GM10266 (cell line): Measurements from ENCODE around the gene PCDH7.

Experiments used
- DNase-seq: peaks from one replicate; pipeline ENCODE4 v3.0.0; 2012; ENCODE audit errors: extremely low spot score
- CTCF ChIP-seq: IDR thresholded peaks from 2 replicates; pipeline ENCODE4 v1.5.1; 2012; ENCODE audit warnings: mild to moderate bottlenecking, low read depth; ENCODE audit not compliant: control insufficient read depth, insufficient read depth; ENCODE audit errors: missing control alignments

Gene PCDH7

DNA sequence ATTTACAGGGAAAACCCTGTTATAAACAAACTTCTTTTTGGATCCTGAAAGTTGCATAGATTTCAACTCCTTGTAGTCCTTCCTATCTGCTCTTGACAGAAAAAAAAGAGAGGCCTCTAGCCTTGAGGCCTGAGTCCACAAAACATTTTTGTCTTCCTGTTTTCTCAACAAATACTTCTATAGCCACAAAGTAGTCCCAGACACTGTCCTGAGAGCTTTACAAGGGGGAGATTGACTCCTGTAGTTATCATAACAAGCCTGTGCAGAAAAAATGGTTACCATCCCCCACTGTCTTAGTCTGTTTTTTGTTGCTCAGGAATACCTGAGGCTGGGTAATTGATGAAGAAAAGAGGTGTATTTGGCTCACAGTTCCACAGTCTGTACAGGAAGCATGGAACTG lies 35.2 kb downstream of the PCDH7 start:
- no peak for TF ChIP-seq CTCF
- no peak for DNase-seq

DNA sequence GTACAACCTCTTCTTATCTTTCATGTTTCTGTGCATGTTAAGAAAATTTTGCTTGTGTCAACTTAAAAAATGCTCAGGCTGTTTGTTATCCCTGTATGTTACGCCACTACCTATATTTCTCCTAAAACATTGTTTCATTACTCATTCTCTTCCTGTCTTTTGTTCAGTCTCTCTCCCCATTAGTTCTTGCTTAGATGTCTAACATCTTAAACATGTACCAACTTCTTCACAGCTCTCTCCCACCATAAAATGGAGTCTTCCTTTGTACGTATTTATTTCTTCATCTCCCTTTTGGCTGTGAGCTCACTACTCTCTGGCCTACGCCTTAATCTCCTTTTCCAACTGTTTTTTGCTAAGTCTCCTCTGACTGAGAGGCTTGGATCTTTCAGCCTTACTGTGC lies 36.4 kb downstream of the PCDH7 start:
- no peak for DNase-seq

DNA sequence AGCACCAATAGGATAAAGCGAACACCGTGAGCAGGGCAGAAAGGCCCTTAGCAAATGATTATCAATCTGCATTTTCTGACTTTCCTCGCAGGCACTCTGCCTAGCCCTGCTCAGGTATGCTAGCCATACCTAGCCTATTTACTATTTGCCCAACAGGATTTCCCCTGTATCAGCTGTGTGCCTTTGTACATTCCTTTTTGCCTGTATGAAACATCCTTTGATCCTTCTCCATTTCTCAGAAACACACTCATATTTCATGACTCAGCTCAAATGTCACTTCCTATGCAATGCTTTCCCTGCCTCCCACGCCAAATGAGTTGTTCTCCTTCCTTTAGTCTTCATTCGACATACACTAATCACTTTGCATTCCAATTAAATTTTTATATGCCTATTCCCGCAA lies 37.2 kb downstream of the PCDH7 start:
- no peak for TF ChIP-seq CTCF
- DNase-seq, result no peak

More for the DNA sequence above, 36.4 kb downstream of the PCDH7 start:
- no peak for TF ChIP-seq CTCF

- TF ChIP-seq CTCF, result no peak
- DNase-seq, result no peak
These were observed 40.4 kb downstream of the PCDH7 start for GRCh38 chr4:30760551-30760950.

GRCh38 chr4:30763321-30763727 lies 43.2 kb downstream of the PCDH7 start:
- DNase-seq, result no peak
- TF ChIP-seq CTCF, result no peak

DNA sequence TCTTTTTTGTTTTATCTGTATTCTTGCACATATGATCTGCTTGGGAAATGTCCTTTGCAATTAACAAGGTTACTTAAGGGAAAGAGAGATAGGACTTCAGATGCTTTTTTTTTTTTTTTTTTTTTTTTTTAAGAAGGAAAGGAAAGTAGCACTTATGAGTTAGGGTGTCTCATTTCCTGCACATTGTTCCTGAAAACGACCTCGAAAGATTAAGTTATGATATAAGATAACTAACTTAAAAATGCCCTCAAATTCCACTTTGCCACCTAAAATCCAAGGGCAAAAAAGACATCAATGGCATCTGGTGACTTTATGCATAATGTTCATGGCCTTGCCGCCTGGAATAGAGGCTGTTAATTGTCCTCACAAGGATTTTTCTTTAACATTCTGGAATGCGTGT lies 44.9 kb downstream of the PCDH7 start:
- DNase-seq, result no peak
- no peak for TF ChIP-seq CTCF

DNA sequence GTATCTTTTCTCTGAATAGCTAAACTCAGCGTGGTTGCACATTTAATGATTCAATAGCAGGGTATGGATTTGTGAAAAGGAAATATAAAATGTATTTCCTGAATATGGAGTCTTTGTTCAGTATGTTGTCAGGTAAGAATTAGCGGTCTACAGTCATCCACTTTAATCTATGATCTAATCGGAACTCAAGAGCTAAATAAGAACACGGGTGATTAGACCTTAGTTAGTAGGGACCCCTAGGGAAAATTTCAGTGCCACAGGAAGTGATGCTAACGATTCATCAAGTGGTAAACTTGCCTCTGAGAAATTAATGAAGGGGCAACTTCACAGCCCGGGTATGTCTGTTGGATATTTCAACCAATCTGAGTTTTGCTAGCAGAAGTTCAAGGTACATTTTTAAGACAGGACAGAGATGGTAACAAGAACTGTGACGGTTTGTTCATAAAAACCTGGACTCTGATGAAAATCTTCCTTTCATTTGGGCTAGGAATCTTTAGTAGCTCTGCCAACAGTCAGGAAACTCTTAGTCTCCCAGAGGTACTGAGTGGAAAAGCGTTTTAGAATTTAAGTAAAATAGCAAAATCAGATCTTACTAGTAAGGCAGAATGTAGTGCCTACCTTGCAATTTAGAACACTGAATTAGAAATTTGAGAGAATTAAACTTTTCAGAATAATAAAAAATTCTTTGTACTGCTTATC lies 47.1 kb downstream of the PCDH7 start:
- DNase-seq, result no peak
- TF ChIP-seq CTCF, result no peak
